ENCODE data around the gene ZNF568. TPM values are rescaled to one million over a fixed set of nuclear protein-coding genes. Genes with fewer than 3 reads are reported as not detected.

Gene ZNF568
- total and polyA plus RNA-seq, 2 donors, result 6.4 to 7.4 TPM

- DNase-seq (ENCODE audit: low read depth in 6 of 9, low spot score in 9 of 9), result no peak
- WGBS, result 97% methylated on average over 2 of the region's 2 CpGs
- H3K4me3 ChIP-seq (ENCODE audit: low read length in 2 of 2), result no peak overlapping the region
- H3K27me3 ChIP-seq (ENCODE audit: control insufficient read depth in 2 of 2, insufficient read depth in 1 of 2, low read length in 1 of 2), result no peaks in the 10 kb centered on the region
- peaks cover 0 to 6% of the 10 kb centered on the region in 2 donors for H3K36me3 ChIP-seq (ENCODE audit: control insufficient read depth in 2 of 2, insufficient read depth in 2 of 2, low read length in 1 of 2)
- no peaks in the 10 kb centered on the region for H3K4me1 ChIP-seq (ENCODE audit: control insufficient read depth in 2 of 2, insufficient read depth in 2 of 2, low read length in 2 of 2)
- no peak overlapping the region for H3K27ac ChIP-seq (ENCODE audit: low read depth in 1 of 2, low read length in 1 of 2)
- peaks cover 2 to 4% of the 10 kb centered on the region in 2 donors for H3K9me3 ChIP-seq (ENCODE audit: control insufficient read depth in 2 of 2, insufficient read depth in 1 of 2, low read length in 1 of 2)
Measured at GRCh38 chr19:36931684-36932083, 15.6 kb downstream of the ZNF568 start.

DNA sequence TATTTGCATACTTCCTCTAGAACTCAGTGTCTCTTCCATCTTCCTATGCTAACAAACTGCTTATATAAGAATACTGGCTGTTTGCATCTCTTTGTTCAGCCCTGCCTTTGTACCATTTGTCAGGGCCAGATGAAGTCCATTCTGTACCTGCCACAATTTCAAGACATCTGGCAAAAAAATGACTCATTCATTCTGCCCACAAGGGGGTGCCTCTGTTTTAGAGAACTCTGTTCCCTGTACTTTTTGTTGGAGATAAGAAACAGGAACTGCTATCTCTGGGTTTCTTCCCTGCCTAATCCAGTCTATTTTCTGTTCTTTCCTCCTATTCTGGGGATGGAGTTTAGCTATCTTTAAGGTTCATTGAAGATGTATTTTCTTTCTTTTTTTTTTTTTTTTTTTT lies 23.0 kb downstream of the ZNF568 start:
- Histone ChIP-seq H3K9me3 (ENCODE audit: control insufficient read depth in 2 of 2, insufficient read depth in 1 of 2, low read length in 1 of 2) (peaks cover 2 to 4% of the 10 kb centered on the region in 2 donors), H3K27ac (ENCODE audit: low read depth in 1 of 2, low read length in 1 of 2) (no peak overlapping the region), H3K4me1 (ENCODE audit: control insufficient read depth in 2 of 2, insufficient read depth in 2 of 2, low read length in 2 of 2) (no peaks in the 10 kb centered on the region), H3K4me3 (ENCODE audit: low read length in 2 of 2) (no peak overlapping the region), H3K27me3 (ENCODE audit: control insufficient read depth in 2 of 2, insufficient read depth in 1 of 2, low read length in 1 of 2) (no peaks in the 10 kb centered on the region), H3K36me3 (ENCODE audit: control insufficient read depth in 2 of 2, insufficient read depth in 2 of 2, low read length in 1 of 2) (peaks cover 3 to 9% of the 10 kb centered on the region in 2 donors)
- DNase-seq (ENCODE audit: low read depth in 6 of 9, low spot score in 9 of 9), result no peak

- 99% methylated on average over 5 of the region's 5 CpGs for WGBS
- no peak overlapping the region for H3K27ac ChIP-seq (ENCODE audit: low read depth in 1 of 2, low read length in 1 of 2)
- H3K4me3 ChIP-seq (ENCODE audit: low read length in 2 of 2), result no peak overlapping the region
- H3K9me3 ChIP-seq (ENCODE audit: control insufficient read depth in 2 of 2, insufficient read depth in 1 of 2, low read length in 1 of 2), result peaks cover 1 to 4% of the 10 kb centered on the region in 2 donors
- H3K27me3 ChIP-seq (ENCODE audit: control insufficient read depth in 2 of 2, insufficient read depth in 1 of 2, low read length in 1 of 2), result no peaks in the 10 kb centered on the region
- H3K36me3 ChIP-seq (ENCODE audit: control insufficient read depth in 2 of 2, insufficient read depth in 2 of 2, low read length in 1 of 2), result peaks cover 0 to 2% of the 10 kb centered on the region in 2 donors
- DNase-seq (ENCODE audit: low read depth in 6 of 9, low spot score in 9 of 9), result no peak
- no peaks in the 10 kb centered on the region for H3K4me1 ChIP-seq (ENCODE audit: control insufficient read depth in 2 of 2, insufficient read depth in 2 of 2, low read length in 2 of 2)
Measured at GRCh38 chr19:36950335-36951119, 34.4 kb downstream of the ZNF568 start.

DNA sequence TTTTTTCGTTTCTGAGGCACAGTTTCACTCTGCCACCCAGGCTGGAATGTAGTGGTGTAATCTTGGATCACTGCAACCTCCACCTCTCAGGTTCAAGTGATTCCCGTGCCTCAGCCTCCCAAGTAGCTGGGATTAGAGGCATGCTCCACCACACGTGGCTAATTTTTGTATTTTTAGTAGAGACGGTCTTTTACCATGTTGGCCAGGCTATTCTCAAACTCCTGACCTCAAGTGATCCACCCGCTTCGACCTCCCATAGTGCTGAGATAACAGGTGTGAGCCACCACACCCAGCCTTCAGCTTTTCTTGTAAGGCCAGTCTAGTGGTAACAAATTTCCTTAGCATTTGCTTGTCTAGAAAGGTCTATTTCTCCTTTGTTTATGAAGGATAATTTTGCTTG lies 46.2 kb downstream of the ZNF568 start:
- WGBS, result 90% methylated on average over 6 of the region's 6 CpGs
- H3K9me3 ChIP-seq (ENCODE audit: control insufficient read depth in 2 of 2, insufficient read depth in 1 of 2, low read length in 1 of 2), result peaks cover 0 to 17% of the 10 kb centered on the region in 2 donors

GRCh38 chr19:36963280-36963679 lies 47.1 kb downstream of the ZNF568 start:
- Histone ChIP-seq H3K27me3 (ENCODE audit: control insufficient read depth in 2 of 2, insufficient read depth in 1 of 2, low read length in 1 of 2) (no peaks in the 10 kb centered on the region), H3K27ac (ENCODE audit: low read depth in 1 of 2, low read length in 1 of 2) (no peak overlapping the region), H3K4me1 (ENCODE audit: control insufficient read depth in 2 of 2, insufficient read depth in 2 of 2, low read length in 2 of 2) (no peaks in the 10 kb centered on the region), H3K9me3 (ENCODE audit: control insufficient read depth in 2 of 2, insufficient read depth in 1 of 2, low read length in 1 of 2) (peaks cover 0 to 17% of the 10 kb centered on the region in 2 donors), H3K4me3 (ENCODE audit: low read length in 2 of 2) (no peak overlapping the region), H3K36me3 (ENCODE audit: control insufficient read depth in 2 of 2, insufficient read depth in 2 of 2, low read length in 1 of 2) (no peaks in the 10 kb centered on the region)
- WGBS, result 76% methylated on average over 2 of the region's 2 CpGs
- no peak for DNase-seq (ENCODE audit: low read depth in 6 of 9, low spot score in 9 of 9)

More for the DNA sequence above, 46.2 kb downstream of the ZNF568 start:
- Histone ChIP-seq H3K4me1 (ENCODE audit: control insufficient read depth in 2 of 2, insufficient read depth in 2 of 2, low read length in 2 of 2) (no peaks in the 10 kb centered on the region), H3K27ac (ENCODE audit: low read depth in 1 of 2, low read length in 1 of 2) (no peak overlapping the region), H3K27me3 (ENCODE audit: control insufficient read depth in 2 of 2, insufficient read depth in 1 of 2, low read length in 1 of 2) (no peaks in the 10 kb centered on the region), H3K36me3 (ENCODE audit: control insufficient read depth in 2 of 2, insufficient read depth in 2 of 2, low read length in 1 of 2) (no peaks in the 10 kb centered on the region), H3K4me3 (ENCODE audit: low read length in 2 of 2) (no peak overlapping the region)
- no peak for DNase-seq (ENCODE audit: low read depth in 6 of 9, low spot score in 9 of 9)

- Histone ChIP-seq H3K36me3 (ENCODE audit: control insufficient read depth in 2 of 2, insufficient read depth in 2 of 2, low read length in 1 of 2) (no peaks in the 10 kb centered on the region), H3K9me3 (ENCODE audit: control insufficient read depth in 2 of 2, insufficient read depth in 1 of 2, low read length in 1 of 2) (peaks cover 0 to 17% of the 10 kb centered on the region in 2 donors), H3K4me1 (ENCODE audit: control insufficient read depth in 2 of 2, insufficient read depth in 2 of 2, low read length in 2 of 2) (peaks cover 7 to 8% of the 10 kb centered on the region in 2 donors), H3K27ac (ENCODE audit: low read depth in 1 of 2, low read length in 1 of 2) (peak overlapping the region in 1 of 2 donors; percentile 86), H3K4me3 (ENCODE audit: low read length in 2 of 2) (peak overlapping the region; percentile 59 to 63), H3K27me3 (ENCODE audit: control insufficient read depth in 2 of 2, insufficient read depth in 1 of 2, low read length in 1 of 2) (no peaks in the 10 kb centered on the region)
- WGBS, result 46% methylated on average over 25 of the region's 25 CpGs
- DNase-seq (ENCODE audit: low read depth in 6 of 9, low spot score in 9 of 9), result peak in 2 of 9 donors; percentile 3 to 5
Measured at GRCh38 chr19:36972571-36972970, 56.4 kb downstream of the ZNF568 start.

GRCh38 chr19:36973021-36973843 lies 57.1 kb downstream of the ZNF568 start:
- Histone ChIP-seq H3K4me3 (ENCODE audit: low read length in 2 of 2) (peak overlapping the region; percentile 59 to 63), H3K4me1 (ENCODE audit: control insufficient read depth in 2 of 2, insufficient read depth in 2 of 2, low read length in 2 of 2) (peaks cover 7 to 8% of the 10 kb centered on the region in 2 donors), H3K27me3 (ENCODE audit: control insufficient read depth in 2 of 2, insufficient read depth in 1 of 2, low read length in 1 of 2) (no peaks in the 10 kb centered on the region), H3K36me3 (ENCODE audit: control insufficient read depth in 2 of 2, insufficient read depth in 2 of 2, low read length in 1 of 2) (no peaks in the 10 kb centered on the region), H3K9me3 (ENCODE audit: control insufficient read depth in 2 of 2, insufficient read depth in 1 of 2, low read length in 1 of 2) (peaks cover 0 to 21% of the 10 kb centered on the region in 2 donors), H3K27ac (ENCODE audit: low read depth in 1 of 2, low read length in 1 of 2) (peak overlapping the region in 1 of 2 donors; percentile 86)
- WGBS, result 1% methylated on average over 56 of the region's 56 CpGs
- peak; percentile 51 to 92 (median 72) for DNase-seq (ENCODE audit: low read depth in 6 of 9, low spot score in 9 of 9)

DNA sequence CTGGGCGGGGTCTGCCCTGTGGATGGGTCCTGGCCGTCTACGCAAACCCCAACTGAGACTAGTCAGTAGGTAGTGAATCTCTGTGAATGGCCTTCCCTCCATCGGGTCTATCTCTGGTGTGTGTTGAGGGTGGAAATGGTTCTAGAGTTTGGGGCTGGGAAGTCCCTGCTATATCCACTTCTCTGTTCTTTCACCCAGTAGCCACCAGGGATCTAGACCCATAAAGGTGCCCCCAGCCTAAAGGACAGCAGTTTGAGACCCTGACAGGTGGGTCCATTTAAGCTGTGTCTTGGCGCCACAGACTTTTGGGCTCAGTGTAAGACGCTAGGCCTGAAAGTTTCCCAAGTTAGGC lies 57.7 kb downstream of the ZNF568 start:
- H3K4me1 ChIP-seq (ENCODE audit: control insufficient read depth in 2 of 2, insufficient read depth in 2 of 2, low read length in 2 of 2), result peaks cover 7 to 8% of the 10 kb centered on the region in 2 donors
- no peak overlapping the region for H3K27ac ChIP-seq (ENCODE audit: low read depth in 1 of 2, low read length in 1 of 2)
- peak overlapping the region; percentile 59 to 63 for H3K4me3 ChIP-seq (ENCODE audit: low read length in 2 of 2)
- H3K27me3 ChIP-seq (ENCODE audit: control insufficient read depth in 2 of 2, insufficient read depth in 1 of 2, low read length in 1 of 2), result no peaks in the 10 kb centered on the region
- H3K36me3 ChIP-seq (ENCODE audit: control insufficient read depth in 2 of 2, insufficient read depth in 2 of 2, low read length in 1 of 2), result no peaks in the 10 kb centered on the region
- peaks cover 0 to 21% of the 10 kb centered on the region in 2 donors for H3K9me3 ChIP-seq (ENCODE audit: control insufficient read depth in 2 of 2, insufficient read depth in 1 of 2, low read length in 1 of 2)
- peak in 1 of 9 donors; percentile 10 for DNase-seq (ENCODE audit: low read depth in 6 of 9, low spot score in 9 of 9)
- 54% methylated on average over 6 of the region's 6 CpGs for WGBS

DNA sequence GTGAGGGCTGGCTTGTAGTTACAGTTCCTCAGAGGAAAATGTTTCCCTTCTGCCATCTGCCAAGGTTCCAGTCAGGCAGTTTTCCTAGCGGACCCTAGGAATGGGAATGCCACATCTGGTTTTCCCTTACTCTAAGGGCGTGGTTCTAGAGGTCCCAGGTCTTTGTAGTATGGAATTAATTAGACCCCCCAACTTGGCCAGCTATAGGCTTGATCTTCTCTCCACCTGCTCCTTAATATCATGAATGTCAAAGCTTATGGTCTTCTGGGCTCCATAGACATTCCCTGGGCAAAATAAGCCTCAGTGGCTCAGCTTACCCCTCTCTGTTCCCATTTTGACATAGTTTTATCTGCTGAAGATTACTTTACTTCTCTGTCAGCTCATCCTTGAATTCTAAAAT lies 70.0 kb downstream of the ZNF568 start:
- Histone ChIP-seq H3K27ac (ENCODE audit: low read depth in 1 of 2, low read length in 1 of 2) (no peak overlapping the region), H3K4me1 (ENCODE audit: control insufficient read depth in 2 of 2, insufficient read depth in 2 of 2, low read length in 2 of 2) (no peaks in the 10 kb centered on the region), H3K36me3 (ENCODE audit: control insufficient read depth in 2 of 2, insufficient read depth in 2 of 2, low read length in 1 of 2) (no peaks in the 10 kb centered on the region), H3K27me3 (ENCODE audit: control insufficient read depth in 2 of 2, insufficient read depth in 1 of 2, low read length in 1 of 2) (no peaks in the 10 kb centered on the region), H3K4me3 (ENCODE audit: low read length in 2 of 2) (no peak overlapping the region), H3K9me3 (ENCODE audit: control insufficient read depth in 2 of 2, insufficient read depth in 1 of 2, low read length in 1 of 2) (peaks cover 3 to 7% of the 10 kb centered on the region in 2 donors)
- DNase-seq (ENCODE audit: low read depth in 6 of 9, low spot score in 9 of 9), result no peak
- WGBS, result 75% methylated on average over 2 of the region's 2 CpGs

Measured in thymus (tissue), 11 donors.